Parathyroid adenoma (tissue), 2 donors: ENCODE data around the gene XRCC4.

Experiments used
- H2AFZ ChIP-seq: fragments of 300-600 bp; sonication (generic); one replicate; pipeline ENCODE4 v1.7.0; 2017; ENCODE audit warnings: antibody characterized with exemption, mild to moderate bottlenecking
- H3K27ac ChIP-seq: fragments of 300-600 bp; sonication (generic); one replicate; pipeline ENCODE4 v1.7.0; 2017
- H3K27me3 ChIP-seq: fragments of 300-600 bp; sonication (generic); one replicate; pipeline ENCODE4 v1.7.0; 2017; ENCODE audit warnings: low read length; ENCODE audit not compliant: control insufficient read depth, insufficient read depth
- H3K36me3 ChIP-seq: fragments of 300-600 bp; sonication (generic); one replicate; pipeline ENCODE4 v1.7.0; 2017; ENCODE audit warnings: low read length; ENCODE audit not compliant: control insufficient read depth, insufficient read depth
- H3K4me1 ChIP-seq: fragments of 300-600 bp; sonication (generic); one replicate; pipeline ENCODE4 v1.7.0; 2017; ENCODE audit warnings: control low read depth
- H3K4me2 ChIP-seq: fragments of 300-600 bp; sonication (generic); one replicate; pipeline ENCODE4 v1.7.0; 2017; ENCODE audit warnings: low read length
- H3K4me3 ChIP-seq: fragments of 300-600 bp; sonication (generic); one replicate; pipeline ENCODE4 v1.7.0; 2017; ENCODE audit warnings: low read depth, low read length
- H3K79me2 ChIP-seq: fragments of 300-600 bp; sonication (generic); one replicate; pipeline ENCODE4 v1.7.0; 2017; ENCODE audit warnings: control low read depth
- H3K9ac ChIP-seq: fragments of 300-600 bp; sonication (generic); one replicate; pipeline ENCODE4 v1.7.0; 2017; ENCODE audit warnings: mild to moderate bottlenecking
- H3K9me3 ChIP-seq: fragments of 300-600 bp; sonication (generic); one replicate; pipeline ENCODE4 v1.7.0; 2017; ENCODE audit warnings: low read length; ENCODE audit not compliant: control insufficient read depth
- TF ChIP-seq, protein P1 (sequence below): fragments of 300-600 bp; sonication (generic); IDR thresholded peaks from one replicate; pipeline ENCODE4 v1.7.0; 2017; ENCODE audit warnings: antibody characterized with exemption, mild to moderate bottlenecking
- donor health status: primary hyperparathyroidism.

Gene XRCC4

DNA sequence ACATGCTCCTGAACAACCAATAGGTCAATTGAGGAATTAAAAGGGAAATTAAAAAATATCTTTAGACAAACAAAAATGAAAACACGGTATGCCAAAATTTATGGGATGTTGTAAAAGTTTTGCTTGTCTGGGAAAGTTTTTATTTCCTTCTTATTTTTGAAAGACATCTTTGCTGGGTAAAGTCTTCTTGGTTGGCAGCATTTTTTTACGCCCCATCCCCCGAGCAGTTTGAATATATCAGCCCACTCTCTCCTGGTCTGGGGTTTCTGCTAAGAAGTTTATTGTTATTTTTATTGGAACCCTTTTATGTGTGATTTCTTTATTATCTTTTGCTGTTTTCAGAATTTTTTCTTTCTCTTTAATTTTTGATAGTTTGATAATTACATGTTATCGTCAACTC is 16.3 kb downstream of the XRCC4 start:
- H3K4me2 ChIP-seq: no peak overlapping the region
- no peaks in the 10 kb centered on the region for H3K79me2 ChIP-seq
- TF ChIP-seq, protein P1, sequence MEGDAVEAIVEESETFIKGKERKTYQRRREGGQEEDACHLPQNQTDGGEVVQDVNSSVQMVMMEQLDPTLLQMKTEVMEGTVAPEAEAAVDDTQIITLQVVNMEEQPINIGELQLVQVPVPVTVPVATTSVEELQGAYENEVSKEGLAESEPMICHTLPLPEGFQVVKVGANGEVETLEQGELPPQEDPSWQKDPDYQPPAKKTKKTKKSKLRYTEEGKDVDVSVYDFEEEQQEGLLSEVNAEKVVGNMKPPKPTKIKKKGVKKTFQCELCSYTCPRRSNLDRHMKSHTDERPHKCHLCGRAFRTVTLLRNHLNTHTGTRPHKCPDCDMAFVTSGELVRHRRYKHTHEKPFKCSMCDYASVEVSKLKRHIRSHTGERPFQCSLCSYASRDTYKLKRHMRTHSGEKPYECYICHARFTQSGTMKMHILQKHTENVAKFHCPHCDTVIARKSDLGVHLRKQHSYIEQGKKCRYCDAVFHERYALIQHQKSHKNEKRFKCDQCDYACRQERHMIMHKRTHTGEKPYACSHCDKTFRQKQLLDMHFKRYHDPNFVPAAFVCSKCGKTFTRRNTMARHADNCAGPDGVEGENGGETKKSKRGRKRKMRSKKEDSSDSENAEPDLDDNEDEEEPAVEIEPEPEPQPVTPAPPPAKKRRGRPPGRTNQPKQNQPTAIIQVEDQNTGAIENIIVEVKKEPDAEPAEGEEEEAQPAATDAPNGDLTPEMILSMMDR: no peak
- no peak overlapping the region for H2AFZ ChIP-seq
- H3K36me3 ChIP-seq: no peaks in the 10 kb centered on the region
- no peaks in the 10 kb centered on the region for H3K4me1 ChIP-seq
- no peak overlapping the region for H3K27ac ChIP-seq
- no peaks in the 10 kb centered on the region for H3K27me3 ChIP-seq
- H3K9me3 ChIP-seq: no peaks in the 10 kb centered on the region
- H3K9ac ChIP-seq: no peak overlapping the region
- H3K4me3 ChIP-seq: no peak overlapping the region

DNA sequence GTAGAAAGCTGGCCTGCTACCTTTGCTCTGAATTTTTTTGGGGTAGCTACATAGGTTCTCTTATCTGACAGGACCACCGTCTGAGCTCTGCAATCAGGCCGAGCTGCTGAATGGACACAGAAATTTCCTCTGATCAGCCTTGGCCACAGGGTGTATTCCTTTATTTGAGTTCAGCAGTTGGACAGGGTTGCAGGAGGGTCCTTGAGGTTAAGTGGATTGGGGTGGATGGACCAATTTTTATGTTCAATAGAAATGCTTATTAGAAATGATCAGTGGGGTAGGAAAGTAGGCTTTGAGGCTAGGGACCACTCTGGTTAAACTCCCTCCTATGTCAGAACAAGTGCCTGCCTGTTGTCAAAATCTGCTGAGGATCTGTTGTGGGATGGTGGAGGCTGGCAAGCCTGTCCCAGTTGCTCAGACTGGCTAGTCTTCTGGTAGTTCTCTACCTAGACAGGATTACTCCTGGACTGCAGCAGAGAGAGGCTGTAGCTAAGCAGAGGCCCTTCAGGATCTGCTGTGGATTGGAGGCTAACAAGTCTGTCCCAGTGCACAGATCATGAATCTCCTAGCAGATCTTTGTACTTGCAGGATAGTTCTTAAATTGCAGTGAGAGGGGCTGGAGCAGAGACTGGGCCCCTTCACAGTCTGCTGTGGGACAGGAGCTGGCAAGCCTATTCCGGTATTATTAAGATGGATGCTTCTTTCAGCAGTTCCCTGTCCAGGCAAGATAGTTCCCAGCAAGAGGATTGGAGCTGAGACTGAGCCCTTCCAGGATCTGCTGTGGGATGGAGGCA is 18.0 kb downstream of the XRCC4 start:
- Histone ChIP-seq H3K9ac (no peak overlapping the region), H3K4me2 (no peak overlapping the region), H3K27ac (no peak overlapping the region), H3K36me3 (no peaks in the 10 kb centered on the region), H2AFZ (no peak overlapping the region), H3K4me1 (no peaks in the 10 kb centered on the region), H3K27me3 (no peaks in the 10 kb centered on the region), H3K9me3 (no peaks in the 10 kb centered on the region), H3K4me3 (no peak overlapping the region), H3K79me2 (no peaks in the 10 kb centered on the region)
- TF ChIP-seq, protein P1: no peak

DNA sequence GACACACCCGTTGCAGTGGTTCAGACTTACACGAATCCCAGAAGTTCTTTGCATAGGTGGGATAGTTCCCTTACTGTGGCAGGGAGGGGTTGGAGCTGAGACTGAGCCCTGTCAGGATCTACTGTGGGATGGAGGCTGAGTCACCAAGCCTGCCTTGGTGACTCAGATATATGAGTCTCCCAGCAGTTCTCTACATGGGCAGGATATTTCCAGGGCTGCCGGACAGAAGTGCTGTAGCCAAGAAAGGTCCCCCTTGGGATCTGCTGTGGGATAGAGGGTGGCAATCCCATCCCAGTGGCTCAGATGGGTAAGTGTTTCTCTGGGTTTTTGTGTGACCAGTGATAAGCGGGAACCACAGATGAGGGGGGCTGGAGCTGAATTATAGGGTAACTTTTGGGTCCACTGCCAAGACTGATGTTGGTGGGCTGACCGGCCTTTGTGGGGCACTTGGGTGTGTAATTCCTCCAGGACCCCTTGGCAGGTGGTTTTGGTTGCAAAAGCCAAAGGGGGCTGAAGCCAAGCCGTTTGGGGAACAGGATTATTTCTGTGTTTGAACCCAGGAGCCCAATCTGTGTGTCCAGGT is 18.7 kb downstream of the XRCC4 start:
- Histone ChIP-seq H2AFZ (no peak overlapping the region), H3K36me3 (no peaks in the 10 kb centered on the region), H3K79me2 (no peaks in the 10 kb centered on the region), H3K9ac (no peak overlapping the region), H3K4me3 (no peak overlapping the region), H3K4me2 (no peak overlapping the region), H3K27me3 (no peaks in the 10 kb centered on the region), H3K9me3 (no peaks in the 10 kb centered on the region), H3K27ac (no peak overlapping the region), H3K4me1 (no peaks in the 10 kb centered on the region)
- TF ChIP-seq, protein P1: no peak

DNA sequence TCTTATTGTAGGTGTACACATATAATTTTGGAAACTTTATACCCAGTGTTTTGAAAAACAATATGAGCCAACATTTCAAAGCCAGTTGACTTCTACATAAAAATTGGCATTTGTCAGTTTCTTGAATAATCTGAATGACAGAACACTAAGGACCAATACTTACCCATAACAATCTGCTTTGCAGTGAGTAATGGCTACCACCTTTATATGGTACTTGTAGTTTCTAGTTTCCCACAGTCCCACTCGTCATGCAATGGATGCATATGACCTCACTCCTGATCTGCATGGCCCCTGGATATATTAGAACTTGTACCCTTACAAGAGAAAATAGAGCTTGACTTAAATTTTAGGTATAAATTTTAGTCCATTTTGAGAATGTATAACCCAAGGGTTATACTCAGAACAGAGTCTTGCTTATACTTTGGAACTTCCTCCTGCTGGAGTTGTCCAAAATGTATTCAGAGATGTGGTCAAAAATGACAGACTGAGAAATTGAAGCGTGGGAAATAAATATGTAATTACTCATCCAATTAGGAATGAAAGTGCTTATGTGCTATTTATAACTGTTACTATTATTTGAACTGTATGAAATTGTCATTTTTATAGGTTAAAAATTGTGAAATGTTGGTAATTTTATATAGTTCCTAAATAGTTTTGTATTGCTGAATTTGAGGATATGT is 19.5 kb downstream of the XRCC4 start:
- Histone ChIP-seq H3K79me2 (no peaks in the 10 kb centered on the region), H3K4me2 (no peak overlapping the region), H3K27me3 (no peaks in the 10 kb centered on the region), H3K4me1 (peaks cover 3% of the 10 kb centered on the region), H3K9me3 (no peaks in the 10 kb centered on the region), H3K27ac (no peak overlapping the region), H3K36me3 (no peaks in the 10 kb centered on the region), H3K9ac (no peak overlapping the region), H2AFZ (no peak overlapping the region), H3K4me3 (no peak overlapping the region)
- TF ChIP-seq, protein P1: no peak
